Measurements from ENCODE around the gene TMEM164. TPM values are rescaled to one million over a fixed set of nuclear protein-coding genes. Genes with fewer than 3 reads are reported as not detected.
A peak's percentile ranks its signal among the peaks of the same experiment; 100 is the strongest.

Gene TMEM164
- total RNA-seq, 2 experiments from 2014 or later = 10.9 to 11.5 TPM

- no peak for TF ChIP-seq CTCF (IDR thresholded peaks at IDR 0.05)
- H3K9me3 Mint-ChIP-seq = no peaks in the 10 kb centered on the region
- H3K4me1 Mint-ChIP-seq (ENCODE audit: low read depth) = peaks cover 31% of the 10 kb centered on the region
- DNase-seq (no peak), ATAC-seq (no peak)
- ChIA-PET CTCF (no interaction called here), POLR2A (no interaction called here)
- H3K27ac Mint-ChIP-seq = no peak overlapping the region
- H3K4me3 Mint-ChIP-seq = no peak overlapping the region
- H3K27me3 Mint-ChIP-seq = no peaks in the 10 kb centered on the region
- H3K36me3 Mint-ChIP-seq (ENCODE audit: low read depth) = peaks cover 1% of the 10 kb centered on the region
- intact Hi-C loops (cut with micrococcal nuclease) = no loop called here
These were observed 222.2 kb downstream of the TMEM164 start for GRCh38 chrX:110224926-110225617.

DNA sequence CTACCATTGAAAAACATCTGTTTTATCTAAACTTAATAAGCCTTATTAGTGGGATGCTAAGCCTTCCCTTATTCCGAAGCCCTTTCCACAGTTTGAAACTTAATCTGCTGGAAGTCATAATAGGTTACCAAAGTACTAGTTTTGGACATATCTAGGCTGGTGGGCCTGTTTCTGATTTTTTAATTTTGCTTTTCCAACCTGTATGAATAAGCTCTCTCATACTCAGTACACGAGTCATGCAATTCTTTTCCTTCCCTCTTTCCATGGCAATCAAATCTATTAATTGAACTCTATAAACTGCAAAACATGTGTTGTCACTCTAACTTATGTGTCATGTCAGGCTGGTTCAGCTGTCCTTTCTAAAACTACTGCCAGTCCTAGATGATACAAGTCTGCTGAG is 224.0 kb downstream of the TMEM164 start:
- TF ChIP-seq CTCF (IDR thresholded peaks at IDR 0.05) = no peak
- H3K4me1 Mint-ChIP-seq (ENCODE audit: low read depth) = peaks cover 40% of the 10 kb centered on the region
- peaks cover 5% of the 10 kb centered on the region for H3K36me3 Mint-ChIP-seq (ENCODE audit: low read depth)
- ATAC-seq (no peak), DNase-seq (no peak)
- intact Hi-C loops (cut with micrococcal nuclease) = no loop called here
- no peak overlapping the region for H3K4me3 Mint-ChIP-seq
- ChIA-PET POLR2A (no interaction called here), CTCF (interaction anchor here (1.5 kb wide), 1 partner anchor 66 kb away, joined by 3 read pairs; no protein-coding TSS in a partner anchor)
- peaks cover 2% of the 10 kb centered on the region for H3K9me3 Mint-ChIP-seq
- H3K27ac Mint-ChIP-seq = peak overlapping the region; percentile 3
- H3K27me3 Mint-ChIP-seq = no peaks in the 10 kb centered on the region

Small RNA genes lying within 50 kb of the gene (microRNA-seq; reads per million reads assigned to microRNA genes)
- gene MIR3978 (ENCODE audit: borderline microRNAs expressed, borderline replicate concordance) (not detected), gene MIR652 (ENCODE audit: borderline microRNAs expressed, borderline replicate concordance) (1,226 reads per million, percentile 89 among the genes with 10 or more reads in this experiment)

Data from activated CD8-positive, alpha-beta T cell treated with anti-CD3 and anti-CD28 coated beads for 36 hours (primary cell).